H9 (cell line): ENCODE results near the gene SLC22A3. TPM values are rescaled to one million over a fixed set of nuclear protein-coding genes. Genes with fewer than 3 reads are reported as not detected.

Experiments used
- DNase-seq: peaks from one replicate; pipeline ENCODE4 v3.0.0-alpha.2; 2017
- H2AFZ ChIP-seq: one replicate; pipeline ENCODE4 v1.6.1; 2013; ENCODE audit warnings: mild to moderate bottlenecking, low read length, control low read depth, moderate library complexity
- H2AK5ac ChIP-seq: 2 replicates; pipeline ENCODE4 v1.6.1; 2013; ENCODE audit warnings: low read length, control low read depth, mixed read lengths; ENCODE audit not compliant: insufficient read length
- H2BK120ac ChIP-seq: one replicate; pipeline ENCODE4 v1.6.1; 2013; ENCODE audit warnings: low read depth, mild to moderate bottlenecking, low read length, control low read depth, inconsistent platforms; ENCODE audit not compliant: poor library complexity, severe bottlenecking
- H2BK12ac ChIP-seq: 2 replicates; pipeline ENCODE4 v1.6.1; 2013; ENCODE audit warnings: low read length, control low read depth, mixed read lengths, low read depth; ENCODE audit not compliant: insufficient read length
- H2BK15ac ChIP-seq: 2 replicates; pipeline ENCODE4 v1.6.1; 2013; ENCODE audit warnings: low read depth, low read length, control low read depth
- H2BK20ac ChIP-seq: one replicate; pipeline ENCODE4 v1.6.1; 2013; ENCODE audit warnings: low read depth, mild to moderate bottlenecking, low read length, control low read depth, inconsistent platforms; ENCODE audit not compliant: poor library complexity, severe bottlenecking
- H2BK5ac ChIP-seq: 2 replicates; pipeline ENCODE4 v1.6.1; 2013; ENCODE audit warnings: low read length, control low read depth, mixed read lengths; ENCODE audit not compliant: insufficient read length
- H3K14ac ChIP-seq: 2 replicates; pipeline ENCODE4 v1.6.1; 2013; ENCODE audit warnings: low read length, control low read depth; ENCODE audit not compliant: insufficient read depth
- H3K18ac ChIP-seq: 2 replicates; pipeline ENCODE4 v1.6.1; 2013; ENCODE audit warnings: low read depth, mild to moderate bottlenecking, mixed read lengths, low read length, control low read depth; ENCODE audit not compliant: insufficient read length
- H3K23ac ChIP-seq: 2 replicates; pipeline ENCODE4 v1.6.1; 2013; ENCODE audit warnings: low read length, control low read depth, mixed read lengths, low read depth; ENCODE audit not compliant: insufficient read length
- H3K23me2 ChIP-seq: 2 replicates; pipeline ENCODE4 v1.6.1; 2013; ENCODE audit warnings: low read depth, mild to moderate bottlenecking, mixed read lengths, low read length, control low read depth; ENCODE audit not compliant: insufficient read length, poor library complexity, severe bottlenecking
- H3K27ac ChIP-seq: 2 replicates; pipeline ENCODE4 v1.5.1; 2013; ENCODE audit warnings: low read length, control low read depth, mixed read lengths, low read depth; ENCODE audit not compliant: insufficient read length
- H3K27me3 ChIP-seq: 2 replicates; pipeline ENCODE4 v1.6.1; 2013; ENCODE audit warnings: low read length, control low read depth, inconsistent platforms; ENCODE audit not compliant: insufficient read depth
- H3K4ac ChIP-seq: 2 replicates; pipeline ENCODE4 v1.6.1; 2013; ENCODE audit warnings: low read depth, mild to moderate bottlenecking, control low read depth, inconsistent platforms, low read length, moderate library complexity
- H3K4me1 ChIP-seq: 2 replicates; pipeline ENCODE4 v1.6.1; 2013; ENCODE audit warnings: low read length, control low read depth, inconsistent platforms; ENCODE audit not compliant: insufficient read depth
- H3K4me2 ChIP-seq: 2 replicates; pipeline ENCODE4 v1.6.1; 2013; ENCODE audit warnings: low read length, control low read depth, mixed read lengths; ENCODE audit not compliant: insufficient read length, insufficient read depth
- H3K56ac ChIP-seq: 2 replicates; pipeline ENCODE4 v1.6.1; 2013; ENCODE audit warnings: low read depth, mild to moderate bottlenecking, mixed read lengths, low read length, control low read depth; ENCODE audit not compliant: insufficient read length
- H3K79me1 ChIP-seq: 2 replicates; pipeline ENCODE4 v1.6.1; 2013; ENCODE audit warnings: low read depth, mild to moderate bottlenecking, moderate library complexity, low read length, control low read depth, inconsistent platforms; ENCODE audit not compliant: insufficient read depth, poor library complexity, severe bottlenecking
- H3K79me2 ChIP-seq: 2 replicates; pipeline ENCODE4 v1.6.1; 2013; ENCODE audit warnings: low read length, control low read depth, inconsistent platforms; ENCODE audit not compliant: insufficient read depth
- H3K9ac ChIP-seq: 2 replicates; pipeline ENCODE4 v1.6.1; 2013; ENCODE audit warnings: low read length, control low read depth, mixed read lengths; ENCODE audit not compliant: insufficient read length; ENCODE audit errors: extremely low read depth
- H3K9me3 ChIP-seq: one replicate; pipeline ENCODE4 v1.6.1; 2013; ENCODE audit warnings: low read depth, low read length, inconsistent platforms; ENCODE audit not compliant: control insufficient read depth
- H3T11ph ChIP-seq: one replicate; pipeline ENCODE4 v1.6.1; 2013; ENCODE audit warnings: mild to moderate bottlenecking, low read length, control low read depth, inconsistent platforms
- H4K20me1 ChIP-seq: one replicate; pipeline ENCODE4 v1.6.1; 2013; ENCODE audit not compliant: control insufficient read depth, insufficient read length, insufficient read depth
- H4K5ac ChIP-seq: 2 replicates; pipeline ENCODE4 v1.6.1; 2013; ENCODE audit warnings: low read depth, mild to moderate bottlenecking, mixed read lengths, low read length, control low read depth; ENCODE audit not compliant: insufficient read length
- H4K8ac ChIP-seq: replicated peaks from 2 replicates; pipeline ENCODE4 v1.6.1; 2013; ENCODE audit warnings: low read length, control low read depth, mixed read lengths, low read depth; ENCODE audit not compliant: insufficient read length
- H4K91ac ChIP-seq: 2 replicates; pipeline ENCODE4 v1.6.1; 2013; ENCODE audit warnings: low read depth, mild to moderate bottlenecking, moderate library complexity, mixed read lengths, low read length, control low read depth; ENCODE audit not compliant: insufficient read length
- H3K27ac Mint-ChIP-seq, 3 experiments: 2 replicates in 2 of 3; 3 replicates in 1 of 3; pipeline ENCODE4 v1.8.0; 2020 to 2021; ENCODE audit warnings: mixed read lengths in 3 of 3, mild to moderate bottlenecking in 1 of 3, moderate library complexity in 1 of 3
- H3K27me3 Mint-ChIP-seq: 2 replicates; pipeline ENCODE4 v1.8.0; 2021; ENCODE audit warnings: low read depth, mild to moderate bottlenecking, moderate library complexity, mixed read lengths
- H3K36me3 Mint-ChIP-seq, 3 experiments: 2 replicates in 2 of 3; 3 replicates in 1 of 3; pipeline ENCODE4 v1.8.0; 2020 to 2021; ENCODE audit warnings: low read depth in 3 of 3, mixed read lengths in 3 of 3; ENCODE audit not compliant: insufficient read depth in 1 of 3
- H3K4me1 Mint-ChIP-seq, 2 experiments: 2 replicates each; pipeline ENCODE4 v1.8.0; 2020; ENCODE audit warnings: mixed read lengths in 2 of 2
- H3K4me3 Mint-ChIP-seq, 2 experiments: 2 replicates in 1 of 2; 3 replicates in 1 of 2; pipeline ENCODE4 v1.8.0; 2020 to 2021; ENCODE audit warnings: mild to moderate bottlenecking in 2 of 2, mixed read lengths in 2 of 2, moderate library complexity in 1 of 2
- H3K9me3 Mint-ChIP-seq, 2 experiments: 2 replicates in 1 of 2; 3 replicates in 1 of 2; pipeline ENCODE4 v1.8.0; 2020; ENCODE audit warnings: mild to moderate bottlenecking in 2 of 2, mixed read lengths in 2 of 2, moderate library complexity in 1 of 2
- total RNA-seq: library from RNA; stranded (reverse); gene quantifications from 2 replicates; pipeline ENCODE4 v1.2.1, GENCODE V29; 2021
- TF ChIP-seq, protein P1 (sequence below): fragments of 200-600 bp; sonication (generic); conservative IDR thresholded peaks from 3 replicates; pipeline ENCODE4 v1.8.0; 2021; ENCODE audit warnings: antibody characterized with exemption, mild to moderate bottlenecking

Gene SLC22A3
- total RNA-seq, 1 experiment from 2014 or later, result 2.7 TPM

DNA sequence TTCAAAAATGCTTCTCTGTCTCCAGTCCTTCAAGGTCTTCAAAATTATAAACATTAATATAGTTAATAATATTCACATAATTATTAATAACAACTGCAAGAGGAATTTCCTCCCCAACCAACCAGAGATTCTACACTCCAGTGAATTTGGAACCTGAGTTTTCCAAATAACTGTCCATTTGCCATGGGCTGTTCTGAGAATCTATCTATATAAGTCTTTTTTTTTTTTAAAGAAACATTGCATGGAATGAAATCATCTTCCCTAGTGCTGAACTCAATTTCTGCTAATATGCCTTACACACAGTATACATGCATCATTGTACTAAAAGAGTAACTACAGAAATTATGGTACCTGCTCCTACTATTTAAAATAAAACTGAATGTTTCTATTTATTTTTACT is 113.9 kb downstream of the SLC22A3 start:
- Histone ChIP-seq H2BK12ac (no peak overlapping the region), H2BK120ac (no peak overlapping the region), H2BK20ac (no peak overlapping the region), H4K5ac (no peak overlapping the region), H3K27me3 (no peaks in the 10 kb centered on the region), H2BK5ac (no peak overlapping the region), H3K4me1 (no peaks in the 10 kb centered on the region), H3K4ac (no peak overlapping the region), H4K20me1 (no peaks in the 10 kb centered on the region), H3T11ph (no peak overlapping the region), H3K23ac (no peak overlapping the region), H2AFZ (no peak overlapping the region), H3K4me2 (no peak overlapping the region), H2BK15ac (no peak overlapping the region), H3K23me2 (no peaks in the 10 kb centered on the region), H2AK5ac (no peak overlapping the region), H4K8ac (no peak overlapping the region), H3K9me3 (no peaks in the 10 kb centered on the region), H3K9ac (no peak overlapping the region), H3K18ac (no peak overlapping the region), H3K27ac (no peak overlapping the region), H3K14ac (no peak overlapping the region), H3K56ac (no peak overlapping the region), H3K79me1 (no peaks in the 10 kb centered on the region), H4K91ac (no peak overlapping the region), H3K79me2 (no peaks in the 10 kb centered on the region)
- Mint-ChIP-seq H3K4me3 (no peak overlapping the region), H3K4me1 (0 out of 4 replicates have a peak, but pooled peaks cover 0 to 2% of the 10 kb centered on the region in 2 experiments), H3K9me3 (peaks cover 3 to 7% of the 10 kb centered on the region in 2 experiments; a peak in 3 of 5 replicates), H3K27me3 (peaks cover 3% of the 10 kb centered on the region), H3K27ac (no peak overlapping the region), H3K36me3 (peaks cover 6 to 14% (median 7%) of the 10 kb centered on the region in 3 experiments; a peak in 4 of 7 replicates)
- DNase-seq, result no peak
- TF ChIP-seq, protein P1, sequence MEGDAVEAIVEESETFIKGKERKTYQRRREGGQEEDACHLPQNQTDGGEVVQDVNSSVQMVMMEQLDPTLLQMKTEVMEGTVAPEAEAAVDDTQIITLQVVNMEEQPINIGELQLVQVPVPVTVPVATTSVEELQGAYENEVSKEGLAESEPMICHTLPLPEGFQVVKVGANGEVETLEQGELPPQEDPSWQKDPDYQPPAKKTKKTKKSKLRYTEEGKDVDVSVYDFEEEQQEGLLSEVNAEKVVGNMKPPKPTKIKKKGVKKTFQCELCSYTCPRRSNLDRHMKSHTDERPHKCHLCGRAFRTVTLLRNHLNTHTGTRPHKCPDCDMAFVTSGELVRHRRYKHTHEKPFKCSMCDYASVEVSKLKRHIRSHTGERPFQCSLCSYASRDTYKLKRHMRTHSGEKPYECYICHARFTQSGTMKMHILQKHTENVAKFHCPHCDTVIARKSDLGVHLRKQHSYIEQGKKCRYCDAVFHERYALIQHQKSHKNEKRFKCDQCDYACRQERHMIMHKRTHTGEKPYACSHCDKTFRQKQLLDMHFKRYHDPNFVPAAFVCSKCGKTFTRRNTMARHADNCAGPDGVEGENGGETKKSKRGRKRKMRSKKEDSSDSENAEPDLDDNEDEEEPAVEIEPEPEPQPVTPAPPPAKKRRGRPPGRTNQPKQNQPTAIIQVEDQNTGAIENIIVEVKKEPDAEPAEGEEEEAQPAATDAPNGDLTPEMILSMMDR, result no peak
